Fibroblast of lung (primary cell): Measurements from ENCODE around the gene DNAI2. TPM values are rescaled to one million over a fixed set of nuclear protein-coding genes. Genes with fewer than 3 reads are reported as not detected.

Experiments used
- DNase-seq, 2 donors: peaks; one replicate each; pipeline versions ENCODE4 v3.0.0 to v3.0.0-alpha.2; 2010; ENCODE audit warnings: low read depth in 2 of 2
- H2AFZ ChIP-seq: 2 replicates; pipeline ENCODE4 v1.5.1; 2012; ENCODE audit warnings: low read length, control low read depth, inconsistent platforms
- H3K27ac ChIP-seq: 2 replicates; pipeline ENCODE4 v1.5.1; 2011; ENCODE audit warnings: low read length, control low read depth; ENCODE audit not compliant: insufficient read depth
- H3K27me3 ChIP-seq: 2 replicates; pipeline ENCODE4 v1.5.1; 2011; ENCODE audit warnings: mild to moderate bottlenecking, low read length; ENCODE audit not compliant: control insufficient read depth, insufficient read depth
- H3K36me3 ChIP-seq: 2 replicates; pipeline ENCODE4 v1.5.1; 2011; ENCODE audit warnings: low read length; ENCODE audit not compliant: control insufficient read depth, insufficient read depth
- H3K4me1 ChIP-seq: 2 replicates; pipeline ENCODE4 v1.5.1; 2011; ENCODE audit warnings: low read length; ENCODE audit not compliant: control insufficient read depth, insufficient read depth; ENCODE audit errors: extremely low read depth
- H3K4me2 ChIP-seq: 2 replicates; pipeline ENCODE4 v1.5.1; 2011; ENCODE audit warnings: low read length, control low read depth; ENCODE audit not compliant: insufficient read depth; ENCODE audit errors: extremely low read depth
- H3K4me3 ChIP-seq, 4 experiments: fragments of 200-600 bp in 1 of 4; sonication (generic) in 1 of 4; replicated peaks in 1 of 4; 2 replicates each; pipeline ENCODE4 v1.5.1; 2011 to 2016; ENCODE audit warnings: low read length in 4 of 4, low read depth in 3 of 4, mild to moderate bottlenecking in 3 of 4, control low read depth in 2 of 4, inconsistent platforms in 1 of 4, mixed read lengths in 1 of 4; ENCODE audit not compliant: insufficient read depth in 1 of 4; ENCODE audit errors: control extremely low read depth in 1 of 4
- H3K79me2 ChIP-seq: 2 replicates; pipeline ENCODE4 v1.5.1; 2012; ENCODE audit warnings: mild to moderate bottlenecking, low read length, inconsistent platforms; ENCODE audit not compliant: control insufficient read depth, insufficient read depth
- H3K9ac ChIP-seq: 2 replicates; pipeline ENCODE4 v1.5.1; 2011; ENCODE audit warnings: mild to moderate bottlenecking, low read length, control low read depth; ENCODE audit not compliant: insufficient read depth
- H3K9me3 ChIP-seq: 2 replicates; pipeline ENCODE4 v1.5.1; 2012; ENCODE audit warnings: low read depth, low read length; ENCODE audit not compliant: control insufficient read depth, insufficient read depth
- H4K20me1 ChIP-seq: 2 replicates; pipeline ENCODE4 v1.5.1; 2011; ENCODE audit warnings: low read length; ENCODE audit not compliant: control insufficient read depth, insufficient read depth; ENCODE audit errors: extremely low read depth
- EZH2 ChIP-seq: IDR thresholded peaks from 2 replicates; pipeline ENCODE4 v1.5.1; 2012; ENCODE audit warnings: low read length, control low read depth, mild to moderate bottlenecking; ENCODE audit errors: missing control alignments
- polyA plus RNA-seq, 2 donors: library from polyadenylated mRNA; depleted of rRNA in 1 of 2; stranded (reverse) in 1 of 2; unstranded in 1 of 2; fragments of >200 nt; gene quantifications; 2 replicates each; pipeline ENCODE4 v1.2.1, GENCODE V29; 2011 to 2012; ENCODE audit warnings: missing spikeins in 1 of 2
- total RNA-seq: library from RNA; depleted of rRNA; stranded (reverse); fragments of >200 nt; gene quantifications from 2 replicates; pipeline ENCODE4 v1.2.1, GENCODE V29; 2014
- TF ChIP-seq, protein P1 (sequence below), 2 donors: IDR thresholded peaks in 1 of 2; conservative IDR thresholded peaks in 1 of 2; 1 replicate in 1 of 2; 2 replicates in 1 of 2; pipeline ENCODE4 v1.5.1; 2011 to 2012; ENCODE audit warnings: low read length in 2 of 2, control low read depth in 1 of 2, inconsistent platforms in 1 of 2, low read depth in 1 of 2, mild to moderate bottlenecking in 1 of 2

DNAI2 gene
- total and polyA plus RNA-seq, 2 donors (not counting 1 experiment from before 2014, with no cell fraction given), result not detected

DNA sequence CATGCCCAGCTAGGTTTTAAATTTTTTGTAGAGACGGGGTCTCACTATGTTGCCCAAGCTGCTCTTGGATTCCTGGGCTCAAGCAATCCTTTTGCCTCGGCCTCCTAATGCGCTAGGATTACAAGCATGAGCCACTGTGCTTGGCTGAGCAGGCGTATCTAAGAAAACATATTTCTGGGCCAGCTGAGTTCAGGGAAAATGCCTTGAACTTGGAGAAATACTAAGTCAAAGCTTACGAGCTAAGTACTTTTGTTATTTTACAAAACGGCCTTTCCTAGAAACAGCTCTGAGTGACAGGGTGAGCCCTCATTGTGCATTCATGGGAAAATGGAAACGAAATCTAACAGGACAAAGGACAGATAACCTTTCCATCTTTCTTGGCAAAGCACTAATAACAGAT lies 24.7 kb downstream of the DNAI2 start:
- H3K9ac ChIP-seq, result no peak overlapping the region
- H3K27me3 ChIP-seq, result no peaks in the 10 kb centered on the region
- H2AFZ ChIP-seq, result no peak overlapping the region

DNA sequence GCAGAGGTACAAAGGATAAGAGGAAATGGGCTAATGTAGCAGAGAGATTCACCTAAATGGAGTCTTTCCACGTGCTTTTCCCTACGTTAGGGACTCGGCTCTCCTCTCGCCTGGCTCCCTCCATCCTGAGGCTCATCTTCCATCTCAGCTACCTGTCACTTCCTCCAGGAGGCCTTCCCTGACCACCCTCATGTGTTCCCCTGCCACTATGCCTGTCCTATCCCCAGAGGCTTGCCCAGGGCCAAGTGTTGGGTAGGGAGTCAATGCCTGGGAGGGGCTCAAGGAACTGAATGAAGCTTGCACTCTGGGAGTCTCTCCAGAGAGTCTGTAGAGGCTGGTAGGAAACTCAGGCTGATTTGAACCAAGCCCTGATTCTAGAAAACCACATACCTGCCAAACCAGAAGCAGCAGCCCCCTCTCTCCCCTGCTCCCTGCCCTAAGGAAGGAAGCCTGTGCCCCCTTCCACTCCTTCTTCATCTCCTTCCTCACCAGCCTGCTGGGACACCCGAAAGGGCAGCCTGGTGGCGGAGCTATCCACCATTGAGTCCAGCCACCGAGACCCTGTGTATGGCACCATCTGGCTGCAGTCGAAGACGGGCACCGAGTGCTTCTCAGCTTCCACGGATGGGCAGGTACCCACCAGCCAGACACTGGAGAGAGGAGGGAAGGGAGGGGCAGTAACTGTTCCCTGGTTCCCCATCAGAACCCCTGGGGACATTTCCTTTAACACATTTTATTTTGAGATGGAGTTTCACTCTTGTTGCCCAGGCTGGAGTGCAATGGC lies 25.4 kb downstream of the DNAI2 start:
- Histone ChIP-seq H3K4me3 (no peak overlapping the region), H3K9ac (no peak overlapping the region), H3K9me3 (no peaks in the 10 kb centered on the region), H3K27ac (no peak overlapping the region), H3K36me3 (no peaks in the 10 kb centered on the region), H3K4me1 (no peaks in the 10 kb centered on the region), H3K4me2 (no peak overlapping the region), H4K20me1 (no peaks in the 10 kb centered on the region), H3K79me2 (no peaks in the 10 kb centered on the region), H2AFZ (no peak overlapping the region), H3K27me3 (no peaks in the 10 kb centered on the region)
- TF ChIP-seq, protein P1, sequence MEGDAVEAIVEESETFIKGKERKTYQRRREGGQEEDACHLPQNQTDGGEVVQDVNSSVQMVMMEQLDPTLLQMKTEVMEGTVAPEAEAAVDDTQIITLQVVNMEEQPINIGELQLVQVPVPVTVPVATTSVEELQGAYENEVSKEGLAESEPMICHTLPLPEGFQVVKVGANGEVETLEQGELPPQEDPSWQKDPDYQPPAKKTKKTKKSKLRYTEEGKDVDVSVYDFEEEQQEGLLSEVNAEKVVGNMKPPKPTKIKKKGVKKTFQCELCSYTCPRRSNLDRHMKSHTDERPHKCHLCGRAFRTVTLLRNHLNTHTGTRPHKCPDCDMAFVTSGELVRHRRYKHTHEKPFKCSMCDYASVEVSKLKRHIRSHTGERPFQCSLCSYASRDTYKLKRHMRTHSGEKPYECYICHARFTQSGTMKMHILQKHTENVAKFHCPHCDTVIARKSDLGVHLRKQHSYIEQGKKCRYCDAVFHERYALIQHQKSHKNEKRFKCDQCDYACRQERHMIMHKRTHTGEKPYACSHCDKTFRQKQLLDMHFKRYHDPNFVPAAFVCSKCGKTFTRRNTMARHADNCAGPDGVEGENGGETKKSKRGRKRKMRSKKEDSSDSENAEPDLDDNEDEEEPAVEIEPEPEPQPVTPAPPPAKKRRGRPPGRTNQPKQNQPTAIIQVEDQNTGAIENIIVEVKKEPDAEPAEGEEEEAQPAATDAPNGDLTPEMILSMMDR (conservative IDR thresholded peaks at IDR 0.05 in 1 of 2, IDR thresholded peaks at IDR 0.05 in 1 of 2; ENCODE audit: low read depth in 1 of 2, low read length in 2 of 2), result no peak
- no peak for TF ChIP-seq EZH2
- no peak for DNase-seq

More for the DNA sequence above, 24.7 kb downstream of the DNAI2 start:
- H3K27ac ChIP-seq, result no peak overlapping the region
- H3K79me2 ChIP-seq, result no peaks in the 10 kb centered on the region
- no peaks in the 10 kb centered on the region for H3K36me3 ChIP-seq
- no peak for TF ChIP-seq EZH2
- TF ChIP-seq, protein P1 (conservative IDR thresholded peaks at IDR 0.05 in 1 of 2, IDR thresholded peaks at IDR 0.05 in 1 of 2; ENCODE audit: low read depth in 1 of 2, low read length in 2 of 2), result no peak
- H3K9me3 ChIP-seq, result no peaks in the 10 kb centered on the region
- H4K20me1 ChIP-seq, result no peaks in the 10 kb centered on the region
- no peak for DNase-seq
- no peak overlapping the region for H3K4me3 ChIP-seq
- no peaks in the 10 kb centered on the region for H3K4me1 ChIP-seq
- no peak overlapping the region for H3K4me2 ChIP-seq

DNA sequence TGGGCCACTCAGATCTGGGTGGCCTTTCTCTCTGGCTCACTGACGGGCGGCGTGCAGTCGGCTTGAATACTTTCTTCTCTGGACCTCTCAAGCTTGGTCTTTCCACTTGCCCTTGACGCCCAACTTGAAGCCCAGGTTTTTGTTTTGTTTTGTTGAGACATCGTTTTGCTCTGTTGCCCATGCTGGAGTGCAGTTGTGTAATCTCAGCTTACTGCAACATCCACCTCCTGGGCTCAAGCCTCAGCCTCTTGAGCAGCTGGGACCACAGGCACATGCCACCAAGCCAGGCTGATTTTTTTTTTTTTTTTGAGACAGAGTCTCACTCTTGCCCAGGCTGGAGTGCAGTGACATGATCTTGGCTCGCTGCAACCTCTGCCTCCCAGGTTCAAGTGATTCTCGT lies 29.3 kb downstream of the DNAI2 start:
- Histone ChIP-seq H3K36me3 (no peaks in the 10 kb centered on the region), H4K20me1 (no peaks in the 10 kb centered on the region), H3K4me2 (no peak overlapping the region), H2AFZ (no peak overlapping the region), H3K4me1 (no peaks in the 10 kb centered on the region), H3K27ac (no peak overlapping the region), H3K79me2 (no peaks in the 10 kb centered on the region), H3K9me3 (no peaks in the 10 kb centered on the region), H3K9ac (no peak overlapping the region), H3K27me3 (no peaks in the 10 kb centered on the region), H3K4me3 (no peak overlapping the region)
- DNase-seq, result no peak
- TF ChIP-seq, protein P1 (conservative IDR thresholded peaks at IDR 0.05 in 1 of 2, IDR thresholded peaks at IDR 0.05 in 1 of 2; ENCODE audit: low read depth in 1 of 2, low read length in 2 of 2), result no peak
- no peak for TF ChIP-seq EZH2
